Stimulated activated naive CD8-positive, alpha-beta T cell treated with anti-CD3 and anti-CD28 coated beads, Interleukin-15, Interleukin-2, amounts not matched to agents 100 ng/mL and 50 ng/mL, for 24 hours (primary cell): ENCODE measurements around the gene HPD.

Experiments
- H3K27ac Mint-ChIP-seq: one replicate; pipeline ENCODE4 v1.8.0; 2021; ENCODE audit warnings: mild to moderate bottlenecking, mixed read lengths
- H3K27me3 Mint-ChIP-seq: one replicate; pipeline ENCODE4 v1.8.0; 2021; ENCODE audit warnings: mixed read lengths
- H3K36me3 Mint-ChIP-seq: one replicate; pipeline ENCODE4 v1.8.0; 2021; ENCODE audit warnings: low read depth, mixed read lengths
- H3K4me1 Mint-ChIP-seq: one replicate; pipeline ENCODE4 v1.8.0; 2021; ENCODE audit warnings: low read depth, mixed read lengths
- H3K4me3 Mint-ChIP-seq: one replicate; pipeline ENCODE4 v1.8.0; 2021; ENCODE audit warnings: mild to moderate bottlenecking, mixed read lengths
- H3K9me3 Mint-ChIP-seq: one replicate; pipeline ENCODE4 v1.8.0; 2021; ENCODE audit warnings: mixed read lengths

The HPD gene

GRCh38 chr12:121802843-121803698, 55.6 kb downstream of the HPD start:
- Mint-ChIP-seq H3K9me3 (no peaks in the 10 kb centered on the region), H3K4me3 (peak overlapping the region; percentile 88), H3K36me3 (peaks cover 26% of the 10 kb centered on the region), H3K27me3 (no peaks in the 10 kb centered on the region), H3K4me1 (peaks cover 40% of the 10 kb centered on the region), H3K27ac (peak overlapping the region; percentile 98)

- no peaks in the 10 kb centered on the region for H3K9me3 Mint-ChIP-seq
- peaks cover 44% of the 10 kb centered on the region for H3K4me1 Mint-ChIP-seq
- peaks cover 30% of the 10 kb centered on the region for H3K36me3 Mint-ChIP-seq
- peak overlapping the region; percentile 98 for H3K27ac Mint-ChIP-seq
- H3K27me3 Mint-ChIP-seq: no peaks in the 10 kb centered on the region
- peak overlapping the region; percentile 88 for H3K4me3 Mint-ChIP-seq
These were observed 56.2 kb downstream of the HPD start for GRCh38 chr12:121802485-121802842.

GRCh38 chr12:121801595-121802484, 56.8 kb downstream of the HPD start:
- peak overlapping the region; percentile 88 for H3K4me3 Mint-ChIP-seq
- H3K4me1 Mint-ChIP-seq: peaks cover 43% of the 10 kb centered on the region
- peaks cover 32% of the 10 kb centered on the region for H3K36me3 Mint-ChIP-seq
- H3K9me3 Mint-ChIP-seq: no peaks in the 10 kb centered on the region
- no peaks in the 10 kb centered on the region for H3K27me3 Mint-ChIP-seq
- peak overlapping the region; percentile 98 for H3K27ac Mint-ChIP-seq

GRCh38 chr12:121800694-121801594, 57.7 kb downstream of the HPD start:
- Mint-ChIP-seq H3K36me3 (peaks cover 25% of the 10 kb centered on the region), H3K9me3 (no peaks in the 10 kb centered on the region)

GRCh38 chr12:121799842-121800693, 58.6 kb downstream of the HPD start:
- Mint-ChIP-seq H3K36me3 (peaks cover 22% of the 10 kb centered on the region), H3K9me3 (no peaks in the 10 kb centered on the region)

More at GRCh38 chr12:121800694-121801594, 57.7 kb downstream of the HPD start:
- Mint-ChIP-seq H3K4me3 (peak overlapping the region; percentile 88), H3K27ac (peak overlapping the region; percentile 98), H3K27me3 (no peaks in the 10 kb centered on the region), H3K4me1 (peaks cover 39% of the 10 kb centered on the region)

GRCh38 chr12:121799156-121799841, 59.4 kb downstream of the HPD start:
- H3K27me3 Mint-ChIP-seq: no peaks in the 10 kb centered on the region
- peaks cover 22% of the 10 kb centered on the region for H3K36me3 Mint-ChIP-seq
- H3K9me3 Mint-ChIP-seq: no peaks in the 10 kb centered on the region
- H3K4me3 Mint-ChIP-seq: peak overlapping the region; percentile 87
- peaks cover 50% of the 10 kb centered on the region for H3K4me1 Mint-ChIP-seq
- H3K27ac Mint-ChIP-seq: peak overlapping the region; percentile 91

More at GRCh38 chr12:121799842-121800693, 58.6 kb downstream of the HPD start:
- Mint-ChIP-seq H3K27me3 (no peaks in the 10 kb centered on the region), H3K4me1 (peaks cover 42% of the 10 kb centered on the region), H3K27ac (peak overlapping the region; percentile 91), H3K4me3 (peak overlapping the region; percentile 87)

GRCh38 chr12:121798787-121799155, 59.9 kb downstream of the HPD start:
- H3K27me3 Mint-ChIP-seq: no peaks in the 10 kb centered on the region
- peak overlapping the region; percentile 87 for H3K27ac Mint-ChIP-seq
- H3K4me3 Mint-ChIP-seq: peak overlapping the region; percentile 87
- no peaks in the 10 kb centered on the region for H3K9me3 Mint-ChIP-seq
- peaks cover 22% of the 10 kb centered on the region for H3K36me3 Mint-ChIP-seq
- peaks cover 52% of the 10 kb centered on the region for H3K4me1 Mint-ChIP-seq

- Mint-ChIP-seq H3K36me3 (peaks cover 22% of the 10 kb centered on the region), H3K27me3 (no peaks in the 10 kb centered on the region), H3K4me1 (peaks cover 51% of the 10 kb centered on the region), H3K4me3 (peak overlapping the region; percentile 87), H3K9me3 (no peaks in the 10 kb centered on the region), H3K27ac (peak overlapping the region; percentile 87)
These were observed 60.5 kb downstream of the HPD start for GRCh38 chr12:121797937-121798786.

GRCh38 chr12:121796855-121797751, 61.6 kb downstream of the HPD start:
- Mint-ChIP-seq H3K36me3 (peaks cover 22% of the 10 kb centered on the region), H3K4me1 (peaks cover 49% of the 10 kb centered on the region), H3K27ac (peak overlapping the region; percentile 78), H3K9me3 (no peaks in the 10 kb centered on the region), H3K27me3 (no peaks in the 10 kb centered on the region), H3K4me3 (peak overlapping the region; percentile 67)

GRCh38 chr12:121795034-121795968, 63.4 kb downstream of the HPD start:
- H3K9me3 Mint-ChIP-seq: no peaks in the 10 kb centered on the region
- H3K36me3 Mint-ChIP-seq: peaks cover 29% of the 10 kb centered on the region
- H3K4me3 Mint-ChIP-seq: peak overlapping the region; percentile 96
- H3K27ac Mint-ChIP-seq: peak overlapping the region; percentile 94
- H3K27me3 Mint-ChIP-seq: no peaks in the 10 kb centered on the region
- peaks cover 65% of the 10 kb centered on the region for H3K4me1 Mint-ChIP-seq

- peak overlapping the region; percentile 96 for H3K4me3 Mint-ChIP-seq
- H3K9me3 Mint-ChIP-seq: no peaks in the 10 kb centered on the region
- peaks cover 32% of the 10 kb centered on the region for H3K36me3 Mint-ChIP-seq
- peaks cover 72% of the 10 kb centered on the region for H3K4me1 Mint-ChIP-seq
- H3K27ac Mint-ChIP-seq: peak overlapping the region; percentile 94
- H3K27me3 Mint-ChIP-seq: no peaks in the 10 kb centered on the region
These were observed 64.1 kb downstream of the HPD start for GRCh38 chr12:121794534-121795033.
